Fibroblast of pulmonary artery (primary cell): Measurements from ENCODE around the gene ADK.
"Not testable (repeated sequence)": the region's sequence is repeated elsewhere in the genome, so short reads cannot be mapped to it uniquely, and the experiment has no call there.

Experiments
- DNase-seq: peaks from one replicate; pipeline ENCODE4 v3.0.0-alpha.2; 2010; ENCODE audit warnings: low read depth
- H3K4me3 ChIP-seq: replicated peaks from 2 replicates; pipeline ENCODE4 v1.5.1; 2011; ENCODE audit warnings: low read depth, mild to moderate bottlenecking, control low read depth, low read length, moderate library complexity
- CTCF ChIP-seq: IDR thresholded peaks from 2 replicates; pipeline ENCODE4 v1.5.1; 2011; ENCODE audit warnings: mild to moderate bottlenecking, control low read depth, low read length, inconsistent platforms; ENCODE audit errors: missing control alignments

ADK gene

GRCh38 chr10:74543276-74543675 lies 392.3 kb downstream of the ADK start:
- DNase-seq: peak; percentile 20
- no peak for TF ChIP-seq CTCF
- no peak overlapping the region for H3K4me3 ChIP-seq

- TF ChIP-seq CTCF: no peak
- peak; percentile 13 for DNase-seq
- H3K4me3 ChIP-seq: no peak overlapping the region
Measured at GRCh38 chr10:74544106-74544505, 393.1 kb downstream of the ADK start.

- DNase-seq: no peak
- TF ChIP-seq CTCF: no peak
- no peak overlapping the region for H3K4me3 ChIP-seq
Measured at GRCh38 chr10:74548676-74549075, 397.7 kb downstream of the ADK start.

GRCh38 chr10:74556072-74556705 lies 405.2 kb downstream of the ADK start:
- H3K4me3 ChIP-seq: no peak overlapping the region
- DNase-seq: no peak
- TF ChIP-seq CTCF: no peak

- no peak for DNase-seq
- no peak overlapping the region for H3K4me3 ChIP-seq
- TF ChIP-seq CTCF: no peak
Measured at GRCh38 chr10:74557098-74557497, 406.1 kb downstream of the ADK start.

GRCh38 chr10:74558403-74558802 lies 407.4 kb downstream of the ADK start:
- TF ChIP-seq CTCF: no peak
- no peak overlapping the region for H3K4me3 ChIP-seq
- no peak for DNase-seq

GRCh38 chr10:74558897-74559296 lies 407.9 kb downstream of the ADK start:
- DNase-seq: no peak
- no peak overlapping the region for H3K4me3 ChIP-seq
- TF ChIP-seq CTCF: no peak

- H3K4me3 ChIP-seq, DNase-seq: not testable (repeated sequence)
Measured at GRCh38 chr10:74568896-74569295, 417.9 kb downstream of the ADK start.

- not testable (repeated sequence) for DNase-seq, H3K4me3 ChIP-seq
Measured at GRCh38 chr10:74573497-74573896, 422.5 kb downstream of the ADK start.
